Prostate gland (tissue), 2 donors: ENCODE measurements around the gene CROCC2.

Source experiments
- POLR2A ChIP-seq: fragments of 450-650 bp; IDR thresholded peaks from one replicate; pipeline ENCODE4 v1.6.1; 2016; ENCODE audit warnings: antibody characterized with exemption, mild to moderate bottlenecking
- POLR2AphosphoS5 ChIP-seq: sonication (generic); formaldehyde crosslinking; IDR thresholded peaks from one replicate; pipeline ENCODE4 v1.6.1; 2017; ENCODE audit warnings: antibody characterized with exemption
- TF ChIP-seq, protein P1 (sequence below), 4 experiments: fragments of 200-600 bp in 2 of 4; fragments of 450-650 bp in 2 of 4; sonication (generic) in 2 of 4; IDR thresholded peaks; 1 replicate in 3 of 4; 2 replicates in 1 of 4; pipeline ENCODE4 v1.5.1; 2016 to 2019; ENCODE audit warnings: antibody characterized with exemption in 4 of 4, mild to moderate bottlenecking in 2 of 4, moderate library complexity in 2 of 4

- TF ChIP-seq POLR2A (no peak), POLR2AphosphoS5 (no peak)
- TF ChIP-seq, protein P1, sequence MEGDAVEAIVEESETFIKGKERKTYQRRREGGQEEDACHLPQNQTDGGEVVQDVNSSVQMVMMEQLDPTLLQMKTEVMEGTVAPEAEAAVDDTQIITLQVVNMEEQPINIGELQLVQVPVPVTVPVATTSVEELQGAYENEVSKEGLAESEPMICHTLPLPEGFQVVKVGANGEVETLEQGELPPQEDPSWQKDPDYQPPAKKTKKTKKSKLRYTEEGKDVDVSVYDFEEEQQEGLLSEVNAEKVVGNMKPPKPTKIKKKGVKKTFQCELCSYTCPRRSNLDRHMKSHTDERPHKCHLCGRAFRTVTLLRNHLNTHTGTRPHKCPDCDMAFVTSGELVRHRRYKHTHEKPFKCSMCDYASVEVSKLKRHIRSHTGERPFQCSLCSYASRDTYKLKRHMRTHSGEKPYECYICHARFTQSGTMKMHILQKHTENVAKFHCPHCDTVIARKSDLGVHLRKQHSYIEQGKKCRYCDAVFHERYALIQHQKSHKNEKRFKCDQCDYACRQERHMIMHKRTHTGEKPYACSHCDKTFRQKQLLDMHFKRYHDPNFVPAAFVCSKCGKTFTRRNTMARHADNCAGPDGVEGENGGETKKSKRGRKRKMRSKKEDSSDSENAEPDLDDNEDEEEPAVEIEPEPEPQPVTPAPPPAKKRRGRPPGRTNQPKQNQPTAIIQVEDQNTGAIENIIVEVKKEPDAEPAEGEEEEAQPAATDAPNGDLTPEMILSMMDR (IDR thresholded peaks at IDR 0.05): no peak
Measured at GRCh38 chr2:240993446-240994170, 87.5 kb downstream of the CROCC2 start.
